Activated CD4-positive, alpha-beta T cell treated with anti-CD3 and anti-CD28 coated beads for 4 hours (primary cell): Measurements from ENCODE around the gene RAPGEF5.

Experiments used
- DNase-seq, 2 donors: peaks; one replicate each; pipeline ENCODE4 v3.0.0-alpha.2; 2020

Gene RAPGEF5

DNA sequence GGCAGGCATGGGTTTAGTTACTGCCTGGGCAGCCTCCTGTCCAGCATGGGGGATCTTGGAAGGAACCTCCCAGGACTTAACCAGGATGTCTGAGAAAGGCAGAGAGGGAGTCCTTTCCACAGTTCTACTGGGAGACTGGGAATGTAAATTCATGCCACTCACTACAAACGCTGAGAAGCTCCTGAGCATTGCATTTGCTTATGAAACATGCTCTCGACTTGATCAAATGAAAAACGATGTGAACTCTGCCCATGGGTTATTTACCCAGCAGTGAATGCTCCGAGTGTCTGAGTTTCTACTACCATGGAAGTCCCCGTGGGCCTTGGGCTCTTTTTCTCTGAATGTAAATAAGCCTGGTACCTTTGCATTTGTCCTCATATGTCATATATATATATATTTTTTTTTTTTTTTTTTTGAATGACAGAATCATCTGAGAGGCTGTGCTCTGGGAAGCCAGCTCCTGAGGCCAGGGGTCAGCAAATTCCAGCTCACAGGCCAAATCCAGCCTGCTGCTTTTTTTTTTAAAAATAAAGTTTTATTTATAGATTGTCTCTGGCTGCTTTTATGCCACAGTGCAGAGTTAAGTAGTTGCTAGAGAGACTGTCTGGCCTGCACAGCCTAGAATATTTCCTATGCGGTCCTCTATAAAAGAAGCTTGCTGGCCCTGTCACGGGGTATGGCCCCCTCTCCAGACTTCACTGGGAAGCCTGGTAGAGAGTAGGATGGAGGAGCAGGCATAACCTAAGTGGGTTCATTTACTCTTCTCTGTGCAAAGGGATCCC, 21.4 kb upstream of the RAPGEF5 start:
- no peak for DNase-seq

DNA sequence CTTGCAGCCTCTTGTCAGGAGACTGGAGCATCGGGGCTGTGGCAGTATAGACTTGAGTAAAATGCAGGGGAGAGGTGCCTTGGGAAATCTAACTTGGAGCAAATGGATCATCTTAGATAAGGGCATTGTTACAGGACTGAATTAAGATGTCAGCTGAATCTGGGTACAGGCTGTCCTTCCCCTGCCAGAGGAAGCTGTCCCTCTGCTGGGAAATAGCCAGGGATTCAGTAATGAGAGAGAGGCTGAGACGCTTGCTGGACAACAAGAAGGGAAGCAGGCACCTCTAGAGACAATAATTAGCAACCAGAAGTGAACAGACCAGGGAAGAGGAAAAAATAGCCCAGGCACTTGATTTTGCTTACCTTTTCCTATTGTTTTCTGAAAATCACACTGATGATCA, 20.7 kb upstream of the RAPGEF5 start:
- DNase-seq: no peak

DNA sequence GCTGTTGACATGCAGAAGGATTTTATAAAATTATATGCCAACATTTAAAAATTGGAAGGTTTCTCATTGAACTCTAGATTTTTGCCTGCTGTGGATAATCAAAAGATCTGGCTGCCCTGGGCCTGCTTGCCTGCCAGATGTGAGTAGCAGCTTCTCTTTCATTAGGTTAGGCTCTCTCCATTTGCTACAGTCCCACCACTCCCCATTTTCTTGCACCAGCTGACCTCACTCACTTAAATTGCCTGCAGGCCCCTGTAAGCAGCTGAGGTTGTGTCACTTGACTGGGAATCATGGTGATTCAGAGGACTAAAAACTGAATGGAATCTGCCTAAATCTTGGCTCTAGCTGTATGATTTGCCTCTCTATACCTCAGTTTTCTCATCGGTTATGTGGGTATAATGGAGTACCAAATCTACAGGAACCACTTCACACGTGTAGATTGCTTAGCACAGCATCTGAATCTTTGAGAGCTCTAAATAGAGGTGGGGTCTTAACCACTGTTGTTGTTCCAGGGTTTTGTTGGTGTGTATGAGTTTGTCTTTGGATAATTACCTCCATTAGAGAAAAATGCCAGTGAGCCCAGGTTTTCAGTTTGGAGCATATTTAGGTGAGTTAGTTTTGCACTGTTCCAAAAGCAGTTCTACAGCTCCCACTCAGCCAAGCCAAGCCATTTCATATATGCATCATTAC, 18.6 kb upstream of the RAPGEF5 start:
- DNase-seq: no peak

DNA sequence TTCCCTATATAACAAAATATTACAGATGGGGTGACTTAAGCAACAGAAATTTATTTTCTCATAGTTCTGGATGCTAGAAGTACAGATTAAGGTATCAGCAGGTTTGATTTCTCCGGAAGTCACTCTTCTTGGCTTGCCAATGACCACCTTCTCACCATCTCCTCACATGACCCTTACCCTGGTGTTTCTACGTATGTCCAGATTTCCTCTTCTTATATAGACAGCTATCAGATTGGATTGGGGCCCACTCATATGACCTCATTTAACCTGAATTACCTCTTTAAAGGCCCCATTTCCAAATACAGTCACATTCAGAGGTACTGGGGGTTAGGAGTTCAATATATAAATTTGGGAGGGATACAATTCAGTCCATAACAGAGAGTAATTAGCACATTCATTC, 17.0 kb upstream of the RAPGEF5 start:
- no peak for DNase-seq

DNA sequence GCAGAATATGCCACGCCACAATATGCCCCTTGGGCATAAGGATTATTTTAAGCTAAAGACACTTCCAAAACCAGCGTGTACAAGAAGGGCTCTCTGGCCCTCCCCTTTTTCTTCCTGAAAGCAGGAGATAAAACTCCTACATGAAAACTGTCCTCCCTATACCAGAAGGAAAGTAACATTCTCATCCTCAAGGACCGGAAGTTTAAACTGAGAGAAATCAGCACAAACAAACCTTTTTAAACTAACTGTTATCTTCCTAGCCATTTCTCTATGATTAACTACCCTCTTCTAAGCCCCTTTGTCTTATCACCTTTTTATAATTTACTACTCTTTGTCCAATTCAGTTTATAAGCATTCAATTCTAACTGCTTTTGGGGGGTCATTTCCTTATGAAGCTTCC, 16.4 kb upstream of the RAPGEF5 start:
- DNase-seq: no peak

DNA sequence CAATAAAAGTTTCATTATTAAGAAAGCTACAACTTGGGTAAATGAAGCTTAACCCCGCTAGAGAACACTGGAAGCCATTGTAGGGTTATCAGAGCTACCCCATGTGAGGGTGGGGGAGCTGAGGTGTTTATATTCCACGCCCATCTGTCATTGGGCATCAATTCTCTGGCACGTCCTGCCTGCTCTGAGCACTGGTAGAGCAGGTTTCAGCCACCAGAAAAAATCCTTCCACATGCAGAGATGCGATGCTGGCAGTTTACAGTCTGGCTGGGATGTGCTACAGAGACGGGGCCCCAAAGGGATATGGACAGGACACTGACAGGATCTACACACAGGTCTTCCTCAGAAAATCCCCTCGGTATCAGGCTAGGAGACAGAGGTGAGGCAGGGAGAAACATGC, 15.9 kb upstream of the RAPGEF5 start:
- no peak for DNase-seq

DNA sequence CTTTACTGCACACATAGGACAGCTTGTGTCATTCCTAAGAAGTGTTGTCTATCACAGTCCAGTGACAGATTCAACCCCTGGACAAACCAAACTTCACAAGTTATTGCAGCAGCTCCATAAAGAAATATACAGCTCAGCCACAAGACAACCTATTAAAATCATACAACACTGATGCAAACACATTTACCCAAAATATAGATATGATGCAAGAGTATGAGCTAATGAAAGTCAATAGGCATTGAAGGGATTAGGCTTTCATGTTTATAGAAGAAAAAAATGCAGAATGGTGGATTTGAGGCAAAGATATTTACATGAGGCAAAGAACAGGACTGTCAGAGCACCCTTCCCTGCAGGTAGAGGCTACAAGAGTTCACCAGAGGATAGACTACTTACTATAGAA, 14.9 kb upstream of the RAPGEF5 start:
- DNase-seq: no peak

DNA sequence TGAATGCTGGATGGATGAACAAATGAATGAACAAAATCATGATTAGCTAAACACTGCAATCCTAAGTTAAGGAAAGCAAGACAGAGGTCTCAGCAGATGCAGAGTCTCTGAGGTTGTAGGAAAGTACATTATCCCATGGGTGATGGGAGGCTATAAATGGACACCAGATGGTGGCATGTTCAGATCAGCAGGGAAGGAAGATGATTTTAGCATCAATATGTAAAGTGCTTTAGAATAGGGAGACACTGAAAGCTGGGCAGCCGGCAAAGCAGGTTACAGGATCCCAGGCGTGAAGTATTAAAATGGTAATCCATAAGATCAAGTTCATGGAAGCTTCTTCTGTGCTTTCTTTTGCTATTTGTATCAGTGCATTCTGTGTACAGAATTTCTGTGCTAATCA, 7.9 kb upstream of the RAPGEF5 start:
- DNase-seq: no peak

DNA sequence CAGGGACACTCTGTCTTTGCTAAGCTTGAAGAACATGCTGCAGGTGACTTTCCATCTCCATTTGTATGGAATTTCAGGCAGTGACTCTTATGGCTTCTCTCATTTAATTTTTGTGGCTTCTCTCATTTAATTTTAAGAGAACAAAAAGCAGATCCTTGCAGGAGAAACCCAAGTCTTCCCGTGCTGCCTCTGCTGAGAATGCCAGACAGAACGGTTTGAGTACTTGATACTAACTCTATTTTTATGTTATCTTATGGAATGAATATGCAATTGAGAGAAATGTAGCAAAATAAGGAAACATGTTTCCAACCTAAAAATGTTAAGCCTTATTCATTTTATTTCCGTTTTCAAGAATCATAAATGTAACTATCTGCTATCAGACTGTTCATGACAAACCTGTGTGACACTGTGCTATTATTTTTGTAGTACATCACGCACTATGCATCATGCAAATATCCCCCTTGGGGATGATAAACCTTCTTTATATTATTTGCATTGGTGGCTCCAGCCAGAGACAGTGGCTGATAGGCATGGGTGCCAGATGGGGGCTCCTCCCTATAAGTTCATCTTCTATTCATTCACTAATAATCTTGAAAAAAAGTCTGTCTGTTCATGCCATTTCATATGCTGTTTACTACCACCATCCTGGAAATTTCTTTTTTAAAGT, 6.9 kb upstream of the RAPGEF5 start:
- DNase-seq: no peak

DNA sequence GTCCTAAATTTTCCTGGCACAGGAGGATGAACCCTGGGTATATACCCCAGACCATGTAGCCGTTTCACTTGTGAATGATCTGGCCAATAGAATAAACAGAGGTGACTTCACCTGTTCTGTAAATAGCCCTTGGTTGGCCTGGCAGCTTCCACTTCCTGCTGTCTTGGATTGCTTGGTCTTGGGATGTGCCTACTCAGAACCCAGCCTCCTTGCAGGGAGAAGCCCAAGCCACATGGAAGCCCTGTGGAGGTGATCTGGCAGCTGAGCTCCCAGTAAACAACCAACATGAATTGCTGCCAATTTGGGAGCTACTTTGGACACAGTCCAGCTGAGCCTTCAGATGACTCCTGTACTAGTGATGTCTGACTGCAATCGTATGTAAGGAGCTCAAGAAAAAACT, 4.8 kb upstream of the RAPGEF5 start:
- DNase-seq: no peak

DNA sequence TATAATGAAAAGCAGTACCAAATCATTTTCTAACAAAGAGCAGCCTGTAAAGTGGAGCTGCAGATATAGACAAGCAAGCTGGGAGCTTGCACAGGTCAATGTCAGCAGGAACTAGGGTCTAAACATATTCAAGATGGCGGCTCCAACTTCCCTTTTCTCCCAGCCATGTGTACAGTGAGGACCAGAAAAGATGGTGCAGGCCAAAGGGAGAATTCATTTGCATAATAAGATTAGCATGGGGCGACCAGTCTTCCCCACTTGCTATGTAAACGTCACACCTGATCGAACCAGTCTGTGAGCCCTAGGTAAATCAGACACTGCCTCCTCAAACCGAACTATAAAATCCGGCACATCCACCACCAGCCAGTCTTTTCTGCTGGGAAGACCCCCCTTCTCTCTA, 4.4 kb upstream of the RAPGEF5 start:
- DNase-seq: no peak

DNA sequence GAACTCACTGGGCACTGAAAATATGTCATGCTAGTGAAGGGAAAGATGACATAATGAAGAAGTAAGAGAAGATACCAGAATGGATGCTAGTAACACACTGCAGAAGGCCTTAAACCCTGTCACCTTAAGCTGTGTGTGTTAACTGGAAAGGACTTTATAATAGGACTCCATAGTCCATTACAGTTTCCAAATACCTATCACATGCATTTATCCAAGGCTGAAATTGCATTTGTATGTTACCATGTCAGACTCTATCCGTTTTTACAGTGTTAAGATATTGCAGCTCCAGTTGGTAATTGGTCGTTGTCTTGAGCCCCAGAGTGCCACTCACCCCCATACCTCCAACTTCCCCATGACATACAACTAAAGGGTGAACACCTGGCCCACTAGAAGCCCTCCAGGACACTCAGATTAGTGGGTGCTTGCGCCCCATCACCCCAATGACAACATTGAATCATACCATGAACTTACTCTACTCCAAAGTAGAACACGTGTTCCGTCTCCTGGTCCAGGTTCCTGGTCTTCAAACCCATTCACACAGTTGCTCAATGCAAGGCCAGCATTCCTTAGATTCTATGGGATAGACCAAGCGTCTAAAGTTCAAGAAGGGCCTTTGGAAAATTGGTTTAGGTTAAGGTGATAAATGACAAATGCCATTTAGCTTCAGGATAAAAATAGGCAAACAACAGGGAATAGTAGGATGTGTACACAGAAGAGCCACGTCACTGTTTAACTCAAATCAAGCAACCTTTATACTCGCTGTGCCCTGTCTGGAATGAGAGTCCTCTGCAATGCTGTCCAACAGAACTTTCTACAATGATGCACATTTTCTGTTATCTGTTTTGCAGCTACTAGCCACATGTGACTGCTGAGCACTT, 2.1 kb upstream of the RAPGEF5 start:
- DNase-seq: no peak

DNA sequence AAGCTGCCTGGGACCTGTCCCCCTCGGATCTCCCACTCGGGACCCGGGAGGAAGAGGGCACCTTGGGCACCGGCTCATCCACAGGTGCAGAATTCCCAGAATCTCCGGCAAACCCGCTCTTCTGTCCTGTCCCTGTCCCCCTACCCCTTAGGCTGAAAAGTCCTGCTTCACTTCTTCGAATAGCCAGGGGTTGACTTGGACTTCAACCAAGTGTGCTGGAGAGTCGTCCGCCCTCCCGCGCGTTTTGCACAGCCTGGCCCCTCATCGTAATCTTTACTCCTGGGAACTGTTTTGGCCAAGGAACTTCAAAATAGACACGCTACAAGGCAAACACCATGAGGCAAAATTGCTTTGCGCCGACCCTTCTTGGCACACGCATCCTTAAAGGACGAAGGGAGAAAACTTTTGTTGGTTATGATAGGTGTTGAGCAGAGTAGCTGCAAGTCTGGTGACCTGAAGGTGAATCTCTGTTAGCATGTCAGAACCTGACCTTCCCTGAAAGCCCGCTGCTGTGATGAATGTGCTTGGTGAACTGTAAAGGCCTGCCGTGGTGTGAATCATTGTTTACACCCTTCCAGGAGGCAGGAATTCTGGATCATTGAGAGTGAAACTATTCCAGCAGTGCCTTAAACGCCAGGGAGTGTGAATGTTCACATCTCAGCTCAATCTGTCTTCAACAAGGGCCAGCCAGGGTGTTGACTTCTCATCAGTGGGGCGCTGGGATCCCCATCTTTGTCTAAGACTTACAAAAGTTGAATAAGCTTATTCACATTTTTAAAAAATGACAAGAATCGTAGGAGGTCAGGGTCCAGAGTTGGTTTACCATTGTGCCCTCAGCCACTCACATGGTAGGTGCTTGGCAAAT, 589 bp upstream of the RAPGEF5 start:
- DNase-seq: no peak

DNA sequence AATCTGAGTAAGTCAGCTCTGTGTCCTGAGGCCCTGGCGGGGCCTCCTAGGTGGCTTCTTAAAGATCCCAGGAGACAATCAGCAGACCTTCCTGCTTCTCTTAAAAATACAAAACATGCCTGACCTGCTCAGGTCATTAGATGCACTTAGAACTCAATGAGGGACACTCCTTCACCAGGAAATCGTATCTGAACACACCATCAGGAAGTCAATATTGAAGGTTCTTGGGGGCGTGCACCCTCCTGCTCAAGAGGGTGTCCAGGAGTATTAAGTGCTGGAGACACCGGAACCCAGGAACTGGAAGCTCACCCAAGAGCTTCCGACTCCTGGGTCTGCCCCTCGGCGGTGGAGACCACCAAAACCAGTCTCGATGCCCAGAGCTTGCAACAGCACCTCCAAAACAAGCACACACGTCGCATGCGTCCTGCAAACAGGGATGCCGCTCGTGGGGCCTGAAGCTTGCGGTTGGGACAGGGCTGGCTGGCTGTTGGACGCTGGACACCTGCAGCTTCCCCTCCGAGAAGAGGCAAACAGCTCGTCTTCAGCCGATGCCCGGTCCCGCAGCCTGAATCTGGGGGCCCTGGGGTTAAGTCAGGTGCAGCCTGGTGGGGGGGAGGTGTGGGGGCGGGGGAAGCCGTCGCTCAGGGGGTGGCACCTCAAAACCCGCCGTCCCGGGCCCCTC, 803 bp downstream of the RAPGEF5 start:
- DNase-seq: no peak

DNA sequence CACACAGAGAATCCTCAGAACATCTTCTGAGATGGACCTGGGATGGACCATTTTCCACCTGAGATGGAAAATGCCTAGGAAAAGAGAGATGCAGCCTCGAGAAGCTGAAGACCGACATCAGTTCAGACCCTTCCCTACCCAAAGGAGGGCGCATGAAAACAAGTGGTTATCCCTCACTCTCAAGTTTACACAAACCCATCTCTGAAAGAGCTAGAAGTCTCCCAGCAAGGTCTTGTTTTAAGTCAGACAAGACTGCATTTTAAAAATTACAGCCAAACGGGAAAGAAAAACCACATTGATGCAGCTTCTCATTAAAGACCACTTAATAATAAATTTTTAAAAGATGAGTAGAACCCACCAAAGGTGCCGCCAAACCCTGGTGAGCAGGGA, 1.3 kb downstream of the RAPGEF5 start:
- DNase-seq: no peak

DNA sequence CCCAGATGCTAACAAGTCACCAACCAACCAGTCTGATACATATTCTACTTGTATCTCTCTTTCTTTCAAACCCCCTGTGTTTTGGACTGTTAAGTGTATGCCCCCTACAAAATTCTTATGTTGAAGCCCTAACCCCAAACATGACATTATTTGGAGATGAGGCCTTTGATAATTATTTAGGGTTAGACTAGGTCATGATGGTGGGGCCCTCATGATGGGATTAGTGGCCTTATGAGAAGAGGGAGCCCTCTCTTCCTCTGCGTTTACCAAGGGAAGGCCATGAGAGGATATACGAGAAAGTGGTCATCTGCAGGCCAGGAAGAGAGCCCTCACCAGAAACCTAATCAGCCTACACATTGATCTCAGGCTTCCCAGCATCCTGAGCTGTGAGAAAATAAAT, 2.5 kb downstream of the RAPGEF5 start:
- DNase-seq: no peak

DNA sequence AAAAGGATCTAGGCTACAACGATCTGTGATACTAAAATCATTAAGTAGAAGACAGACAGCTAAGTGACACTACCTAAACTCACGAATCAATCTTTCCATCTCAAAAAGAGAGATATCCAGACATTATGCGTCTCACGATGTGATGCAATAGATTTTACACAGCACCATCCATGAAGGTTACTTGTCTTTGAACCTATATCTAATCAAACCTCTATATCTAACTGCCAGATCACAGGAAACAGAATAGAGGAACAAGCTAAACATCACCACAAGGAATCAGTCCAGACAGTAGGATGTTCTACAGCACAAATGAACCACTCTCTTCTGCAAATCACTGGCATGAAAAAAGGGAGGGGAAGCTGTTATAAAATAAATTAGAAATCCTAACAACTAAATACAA, 4.1 kb downstream of the RAPGEF5 start:
- no peak for DNase-seq

DNA sequence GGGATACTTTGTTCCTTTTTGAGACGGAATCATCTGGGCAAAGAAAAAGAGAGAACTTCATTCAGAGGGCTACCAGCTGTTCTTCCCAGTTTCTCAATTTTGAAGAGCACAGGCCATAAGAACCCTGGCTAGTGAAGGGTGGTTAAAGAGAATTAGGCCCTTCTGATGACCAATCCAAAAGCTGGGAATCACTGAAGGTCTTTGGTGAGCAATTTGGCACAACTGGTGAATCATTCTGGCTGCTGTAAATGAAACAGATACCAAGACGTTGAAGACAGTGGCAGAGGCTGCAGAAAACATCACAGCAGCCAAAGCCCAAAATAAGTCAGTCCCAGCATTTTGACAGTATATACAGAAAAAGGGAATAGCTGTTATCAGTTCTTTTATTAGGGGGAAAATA, 5.1 kb downstream of the RAPGEF5 start:
- no peak for DNase-seq

DNA sequence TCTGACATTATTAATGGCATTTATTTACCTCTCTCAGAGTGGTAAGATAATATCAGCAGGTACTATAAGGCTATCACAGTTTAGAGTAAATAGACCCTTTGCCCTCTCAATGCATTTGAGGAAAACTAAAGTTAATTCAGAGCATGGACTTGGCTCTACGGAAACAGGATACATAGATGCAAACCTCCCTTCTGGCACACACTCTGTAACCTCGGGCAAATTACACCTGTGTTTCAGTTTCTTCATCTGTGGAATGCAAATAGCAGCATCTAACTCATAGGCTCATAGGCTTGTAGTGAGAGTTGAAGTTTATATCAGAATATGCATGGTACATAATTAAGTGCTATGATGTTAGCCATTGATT, 5.6 kb downstream of the RAPGEF5 start:
- no peak for DNase-seq

DNA sequence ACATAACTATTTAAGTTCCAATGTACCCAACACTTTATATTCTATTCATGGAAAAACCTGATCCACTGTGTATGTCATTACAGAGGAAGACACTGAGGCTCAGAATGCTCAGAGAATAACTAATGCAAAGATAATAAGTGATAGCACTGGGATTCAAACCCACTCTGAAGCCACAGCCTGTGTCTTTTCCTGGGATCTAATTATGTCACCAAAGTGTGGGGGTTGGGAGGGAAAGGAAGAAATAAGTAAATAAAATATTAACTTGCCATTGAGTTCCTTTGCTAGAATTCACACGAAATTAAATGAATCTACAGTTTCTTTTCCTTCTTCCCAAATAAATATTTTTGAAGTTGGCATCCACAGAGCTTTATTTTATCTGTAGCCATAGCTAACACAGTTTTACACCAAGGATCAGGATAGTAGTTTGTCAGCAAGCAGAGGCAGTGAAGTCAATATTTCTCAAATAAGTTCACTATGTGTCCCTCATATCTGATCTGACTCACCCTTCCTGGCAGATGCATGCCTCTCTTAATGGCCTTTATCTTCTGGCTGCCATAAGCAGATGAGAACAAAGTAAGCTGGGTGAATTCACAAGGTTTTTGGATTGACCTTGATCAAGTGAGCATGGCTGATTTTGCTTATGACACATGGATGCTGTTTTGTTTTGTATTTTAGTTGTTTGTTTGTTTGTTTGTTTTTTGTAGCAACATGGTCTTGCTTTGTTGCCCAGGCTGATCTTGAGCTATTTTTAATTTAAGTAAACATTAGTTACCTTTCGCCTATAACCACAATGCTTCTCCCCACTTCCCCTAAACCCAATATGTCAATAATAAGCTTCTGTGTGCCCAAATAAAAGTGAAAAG, 6.3 kb downstream of the RAPGEF5 start:
- no peak for DNase-seq

DNA sequence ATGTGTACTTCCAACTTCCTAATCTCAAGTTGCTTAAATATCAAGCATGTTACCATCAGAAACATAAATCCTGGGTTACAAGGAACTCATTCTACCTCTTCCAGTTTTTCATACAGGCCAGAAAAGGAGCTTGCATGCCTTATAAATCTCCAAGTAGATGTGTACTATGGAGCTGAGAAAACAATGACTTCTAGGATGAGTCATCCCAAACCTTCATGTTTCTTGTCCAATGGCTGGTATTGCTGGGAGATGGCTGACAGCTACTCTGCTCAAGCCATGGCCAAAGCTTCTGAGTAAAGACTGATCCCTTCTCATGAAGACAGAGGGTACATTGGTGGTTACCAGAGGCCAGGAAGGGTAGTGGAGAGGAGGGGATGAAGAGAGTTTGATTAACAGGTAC, 8.6 kb downstream of the RAPGEF5 start:
- DNase-seq: no peak
